Measurements from ENCODE around the gene NUDCD3. TPM values are rescaled to one million over a fixed set of nuclear protein-coding genes. Genes with fewer than 3 reads are reported as not detected.

Gene NUDCD3
- total RNA-seq, 1 donor from 2014 or later: 35.4 TPM

DNA sequence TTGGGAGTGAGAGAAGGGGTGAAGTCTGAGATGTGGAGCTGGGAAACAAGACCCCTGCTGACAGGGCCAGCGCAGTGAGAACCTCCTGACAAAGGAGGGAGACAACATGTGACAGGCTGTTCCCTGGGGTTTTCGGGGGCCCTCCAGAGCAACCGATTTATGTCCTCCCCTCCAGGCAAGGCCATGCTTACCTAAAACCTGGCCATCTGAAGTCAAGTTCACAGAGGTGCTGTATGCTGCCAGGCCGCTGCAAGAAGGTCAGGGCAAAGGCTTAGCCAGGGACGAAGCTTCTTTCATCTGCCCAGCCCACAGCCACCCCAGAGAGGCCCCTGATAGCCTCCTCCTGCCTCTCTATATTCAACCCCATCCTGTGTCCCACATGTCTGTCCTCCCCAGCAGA is 30.1 kb upstream of the NUDCD3 start:
- Histone ChIP-seq H3K4me1 (no peaks in the 10 kb centered on the region), H4K20me1 (ENCODE audit: low read depth) (no peaks in the 10 kb centered on the region), H3K27me3 (no peaks in the 10 kb centered on the region), H3K36me3 (no peaks in the 10 kb centered on the region), H2AFZ (replicated peaks) (no peak overlapping the region), H3K79me2 (ENCODE audit: low read depth) (no peaks in the 10 kb centered on the region), H3K9me3 (ENCODE audit: low read depth) (no peaks in the 10 kb centered on the region), H3F3A (ENCODE audit: low read depth) (no peaks in the 10 kb centered on the region), H3K9ac (no peak overlapping the region), H3K4me3 (no peak overlapping the region), H3K27ac (no peak overlapping the region), H3K4me2 (no peak overlapping the region)
- no peaks in the 10 kb centered on the region for H3K27me3 Mint-ChIP-seq (ENCODE audit: insufficient read depth, low read depth)
- no peaks in the 10 kb centered on the region for H3K4me1 Mint-ChIP-seq
- DNase-seq (ENCODE audit: low spot score): no peak
- no peaks in the 10 kb centered on the region for H3K36me3 Mint-ChIP-seq
- TF ChIP-seq, protein P1, sequence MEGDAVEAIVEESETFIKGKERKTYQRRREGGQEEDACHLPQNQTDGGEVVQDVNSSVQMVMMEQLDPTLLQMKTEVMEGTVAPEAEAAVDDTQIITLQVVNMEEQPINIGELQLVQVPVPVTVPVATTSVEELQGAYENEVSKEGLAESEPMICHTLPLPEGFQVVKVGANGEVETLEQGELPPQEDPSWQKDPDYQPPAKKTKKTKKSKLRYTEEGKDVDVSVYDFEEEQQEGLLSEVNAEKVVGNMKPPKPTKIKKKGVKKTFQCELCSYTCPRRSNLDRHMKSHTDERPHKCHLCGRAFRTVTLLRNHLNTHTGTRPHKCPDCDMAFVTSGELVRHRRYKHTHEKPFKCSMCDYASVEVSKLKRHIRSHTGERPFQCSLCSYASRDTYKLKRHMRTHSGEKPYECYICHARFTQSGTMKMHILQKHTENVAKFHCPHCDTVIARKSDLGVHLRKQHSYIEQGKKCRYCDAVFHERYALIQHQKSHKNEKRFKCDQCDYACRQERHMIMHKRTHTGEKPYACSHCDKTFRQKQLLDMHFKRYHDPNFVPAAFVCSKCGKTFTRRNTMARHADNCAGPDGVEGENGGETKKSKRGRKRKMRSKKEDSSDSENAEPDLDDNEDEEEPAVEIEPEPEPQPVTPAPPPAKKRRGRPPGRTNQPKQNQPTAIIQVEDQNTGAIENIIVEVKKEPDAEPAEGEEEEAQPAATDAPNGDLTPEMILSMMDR (IDR thresholded peaks at IDR 0.05): no peak
- TF ChIP-seq EZH2phosphoT487 (IDR thresholded peaks at IDR 0.05) (no peak), EZH2 (IDR thresholded peaks at IDR 0.05) (no peak)
- H3K9me3 Mint-ChIP-seq: peaks cover 11% of the 10 kb centered on the region
- peak overlapping the region; percentile 86 for H3K27ac Mint-ChIP-seq
- H3K4me3 Mint-ChIP-seq: no peak overlapping the region

GRCh38 chr7:44519546-44519945 is 29.1 kb upstream of the NUDCD3 start:
- H3K9ac ChIP-seq: no peak overlapping the region
- no peaks in the 10 kb centered on the region for H3K36me3 ChIP-seq
- Mint-ChIP-seq H3K27ac (no peak overlapping the region), H3K9me3 (peaks cover 5% of the 10 kb centered on the region), H3K4me3 (no peak overlapping the region), H3K4me1 (no peaks in the 10 kb centered on the region), H3K36me3 (no peaks in the 10 kb centered on the region), H3K27me3 (ENCODE audit: insufficient read depth, low read depth) (no peaks in the 10 kb centered on the region)
- H3K4me3 ChIP-seq: no peak overlapping the region
- no peaks in the 10 kb centered on the region for H3K4me1 ChIP-seq
- no peak overlapping the region for H3K27ac ChIP-seq
- DNase-seq (ENCODE audit: low spot score): no peak
- no peaks in the 10 kb centered on the region for H3K79me2 ChIP-seq (ENCODE audit: low read depth)
- H3K4me2 ChIP-seq: no peak overlapping the region
- H3K9me3 ChIP-seq (ENCODE audit: low read depth): no peaks in the 10 kb centered on the region
- H3F3A ChIP-seq (ENCODE audit: low read depth): no peaks in the 10 kb centered on the region
- H4K20me1 ChIP-seq (ENCODE audit: low read depth): no peaks in the 10 kb centered on the region
- TF ChIP-seq, protein P1 (IDR thresholded peaks at IDR 0.05): no peak
- TF ChIP-seq EZH2phosphoT487 (IDR thresholded peaks at IDR 0.05): no peak
- TF ChIP-seq EZH2 (IDR thresholded peaks at IDR 0.05): no peak
- H3K27me3 ChIP-seq: no peaks in the 10 kb centered on the region
- H2AFZ ChIP-seq (replicated peaks): no peak overlapping the region

DNA sequence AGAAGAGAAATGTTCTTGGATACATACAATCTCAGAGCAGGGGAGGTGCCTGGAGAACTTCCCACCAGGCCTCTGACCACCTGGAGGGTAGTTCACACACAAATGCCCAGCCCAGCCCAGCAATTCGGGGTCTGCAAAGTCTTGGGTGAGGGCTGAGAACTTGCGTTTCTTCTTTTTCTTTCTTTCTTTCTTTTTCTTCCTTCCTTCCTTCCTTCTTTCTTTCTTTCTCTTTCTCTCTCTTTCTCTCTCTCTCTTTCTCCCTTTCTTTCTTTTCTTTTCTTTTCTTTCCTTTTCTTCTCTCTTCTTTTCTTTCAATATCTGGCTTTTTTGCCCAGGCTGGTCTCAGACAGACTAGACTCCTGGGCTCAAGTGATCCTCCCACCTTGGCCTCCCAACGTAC is 28.3 kb upstream of the NUDCD3 start:
- Histone ChIP-seq H3K36me3 (no peaks in the 10 kb centered on the region), H3K79me2 (ENCODE audit: low read depth) (no peaks in the 10 kb centered on the region), H3K27ac (no peak overlapping the region), H3K9ac (no peak overlapping the region), H3K4me3 (no peak overlapping the region), H3F3A (ENCODE audit: low read depth) (no peaks in the 10 kb centered on the region), H3K4me2 (no peak overlapping the region), H3K4me1 (no peaks in the 10 kb centered on the region), H4K20me1 (ENCODE audit: low read depth) (no peaks in the 10 kb centered on the region), H3K27me3 (no peaks in the 10 kb centered on the region), H2AFZ (replicated peaks) (no peak overlapping the region), H3K9me3 (ENCODE audit: low read depth) (no peaks in the 10 kb centered on the region)
- TF ChIP-seq, protein P1 (IDR thresholded peaks at IDR 0.05): no peak
- no peak for TF ChIP-seq EZH2phosphoT487 (IDR thresholded peaks at IDR 0.05)
- no peak for TF ChIP-seq EZH2 (IDR thresholded peaks at IDR 0.05)
- H3K27ac Mint-ChIP-seq: no peak overlapping the region
- H3K36me3 Mint-ChIP-seq: no peaks in the 10 kb centered on the region
- DNase-seq (ENCODE audit: low spot score): no peak
- peaks cover under 1% of the 10 kb centered on the region for H3K9me3 Mint-ChIP-seq
- no peaks in the 10 kb centered on the region for H3K4me1 Mint-ChIP-seq
- H3K27me3 Mint-ChIP-seq (ENCODE audit: insufficient read depth, low read depth): no peaks in the 10 kb centered on the region
- H3K4me3 Mint-ChIP-seq: no peak overlapping the region
